K562 (cell line): ENCODE data around the gene LMX1B. TPM values are rescaled to one million over a fixed set of nuclear protein-coding genes. Genes with fewer than 3 reads are reported as not detected.

ENCODE experiments used
- ATAC-seq: fragments of 200-7000 bp; cut with Tn5 transposase; 3 replicates; pipeline ENCODE4 v1.9.1; 2020; ENCODE audit warnings: moderate library complexity
- BruUV-seq: library from RNA; stranded (reverse); fragments of 400-500 nt; replicated peaks from 2 replicates; lab custom pipeline; 2021; lab: Mats Ljungman, UMichigan
- CTCF ChIA-PET: fragments of 300-600 bp; formaldehyde crosslinking; extraction: SDS; loops from one replicate; lab custom pipeline; 2021; ENCODE audit warnings: low intra/inter-chr PET ratio; lab: Yijun Ruan, JAX
- POLR2A ChIA-PET: fragments of 300-600, 350-650 bp; sonication (Branson Sonifier 250); formaldehyde crosslinking; extraction: SDS; loops from one replicate; lab custom pipeline; 2021; ENCODE audit warnings: antibody characterized with exemption, inconsistent platforms; lab: Yijun Ruan, JAX
- DNase-seq, 4 experiments: peaks; one replicate each; pipeline versions ENCODE4 v3.0.0 to v3.0.0-alpha.2; 2011 to 2018; ENCODE audit warnings: low spot score in 3 of 4, mixed read lengths in 3 of 4; ENCODE audit errors: extremely low read depth in 1 of 4
- FAIRE-seq: peaks from 2 replicates; lab custom pipeline; 2011; peaks lifted over from hg19 to GRCh38; lab: Jason Lieb, UNC
- H2AFZ ChIP-seq: 2 replicates; pipeline ENCODE4 v1.6.0; 2011; ENCODE audit warnings: low read depth, low read length, control low read depth, inconsistent platforms
- H3K27ac ChIP-seq: fragments of 200-600 bp; 3 replicates; pipeline ENCODE4 v1.8.0; 2011; ENCODE audit warnings: low read depth, mild to moderate bottlenecking, control low read depth, inconsistent platforms, low read length, moderate library complexity, mixed read lengths; ENCODE audit errors: extremely low read depth
- H3K27me3 ChIP-seq, 2 experiments: fragments of 300-600 bp in 1 of 2; 2 replicates in 1 of 2; 3 replicates in 1 of 2; pipeline versions ENCODE4 v1.6.0 to v1.8.0; 2011; ENCODE audit warnings: inconsistent platforms in 2 of 2, low read length in 2 of 2, mild to moderate bottlenecking in 1 of 2, mixed read lengths in 1 of 2, moderate library complexity in 1 of 2; ENCODE audit not compliant: control insufficient read depth in 2 of 2, insufficient read depth in 2 of 2
- H3K36me3 ChIP-seq: fragments of 300-600 bp; 3 replicates; pipeline ENCODE4 v1.8.0; 2011; ENCODE audit warnings: mild to moderate bottlenecking, low read length, inconsistent platforms; ENCODE audit not compliant: control insufficient read depth, insufficient read depth
- H3K4me1 ChIP-seq, 2 experiments: fragments of 200-600 bp in 1 of 2; replicated peaks in 1 of 2; 2 replicates in 1 of 2; 3 replicates in 1 of 2; pipeline versions ENCODE4 v1.5.1 to v1.8.0; 2011; ENCODE audit warnings: inconsistent platforms in 2 of 2, low read length in 2 of 2, mild to moderate bottlenecking in 1 of 2, mixed read lengths in 1 of 2, moderate library complexity in 1 of 2; ENCODE audit not compliant: control insufficient read depth in 2 of 2, insufficient read depth in 2 of 2
- H3K4me2 ChIP-seq: 2 replicates; pipeline ENCODE4 v1.6.1; 2011; ENCODE audit warnings: low read length, control low read depth, inconsistent platforms, mixed read lengths; ENCODE audit not compliant: insufficient read depth
- H3K4me3 ChIP-seq: fragments of 200-600 bp; sonication (generic), shearing (Covaris generic); 2 replicates; pipeline ENCODE4 v1.5.1; 2016; ENCODE audit warnings: control low read depth, inconsistent platforms
- H3K79me2 ChIP-seq: fragments of 200-600 bp; 3 replicates; pipeline ENCODE4 v1.8.0; 2011; ENCODE audit warnings: low read length, inconsistent platforms; ENCODE audit not compliant: control insufficient read depth, insufficient read depth
- H3K9ac ChIP-seq, 2 experiments: 2 replicates each; pipeline versions ENCODE4 v1.6.0 to v1.6.1; 2011; ENCODE audit warnings: low read depth in 2 of 2, low read length in 2 of 2, control low read depth in 1 of 2, inconsistent platforms in 1 of 2, mild to moderate bottlenecking in 1 of 2, mixed read lengths in 1 of 2; ENCODE audit not compliant: insufficient read depth in 1 of 2
- H3K9me1 ChIP-seq: one replicate; pipeline ENCODE4 v1.6.0; 2011; ENCODE audit warnings: inconsistent platforms, mild to moderate bottlenecking, low read length, moderate library complexity; ENCODE audit not compliant: control insufficient read depth, insufficient read depth
- H3K9me3 ChIP-seq: replicated peaks from 2 replicates; pipeline ENCODE4 v1.5.1; 2011; ENCODE audit warnings: low read depth, low read length, inconsistent platforms; ENCODE audit not compliant: control insufficient read depth, insufficient read depth
- H4K20me1 ChIP-seq: replicated peaks from 2 replicates; pipeline ENCODE4 v1.6.1; 2011; ENCODE audit warnings: low read length, inconsistent platforms, mixed read lengths; ENCODE audit not compliant: control insufficient read depth, insufficient read depth
- ZNF696 ChIP-seq: fragments of 250-450 bp; sonication (Bioruptor Pico); conservative IDR thresholded peaks from 2 replicates; pipeline ENCODE4 v1.4.0; 2020; ENCODE audit warnings: mild to moderate bottlenecking, moderate library complexity
- WGBS: fragments of 100-300 bp; shearing (Covaris generic); methylation state at CpG from one replicate; pipeline ENCODE4 v1.1.6; 2016; ENCODE audit warnings: low coverage, mixed read lengths; ENCODE audit not compliant: insufficient coverage; ENCODE audit errors: missing lambda C conversion rate; 5-methylcytosine and 5-hydroxymethylcytosine counted together
- in situ Hi-C: fragments of 300-500 bp; cut with MboI; formaldehyde crosslinking; loops from 4 replicates; pipeline ENCODE4 v1.15.0; 2018; ENCODE audit warnings: inconsistent platforms, mixed read lengths
- intact Hi-C: fragments of 100-400 bp; cut with micrococcal nuclease; formaldehyde crosslinking; loops from 2 replicates; pipeline ENCODE4 v1.14.2; 2022
- polyA plus RNA-seq, 8 experiments: library from polyadenylated mRNA; depleted of rRNA in 4 of 8; stranded (reverse) in 5 of 8; unstranded in 3 of 8; fragments of >200 nt; fragmentation: Nextera tagmentation in 2 of 8; fragmentation: Illumina TruSeq in 1 of 8; extraction: Ambion mirVana in 2 of 8; extraction: Trizol in 1 of 8; gene quantifications; 2 replicates each; pipeline versions ENCODE4 v1.2.1 to v1.2.3, GENCODE V29; 2011 to 2014; ENCODE audit warnings: inconsistent platforms in 1 of 8, missing spikeins in 1 of 8
- total RNA-seq, 7 experiments: library from RNA; depleted of rRNA in 6 of 7; stranded (reverse); fragments of >200 nt in 6 of 7; fragmentation: Illumina TruSeq in 2 of 7; extraction: Trizol in 2 of 7; gene quantifications; 2 replicates each; pipeline versions ENCODE4 v1.2.1 to v1.2.3, GENCODE V29; 2011 to 2021; ENCODE audit warnings: low replicate concordance in 1 of 7
- TF ChIP-seq, protein P1 (sequence below): fragments of 200-800 bp; sonication (Bioruptor generic); IDR thresholded peaks from 2 replicates; pipeline ENCODE4 v1.6.1; 2017; ENCODE audit warnings: missing genetic modification characterization, missing compliant biosample characterization
- TF ChIP-seq, protein P2 (sequence below), 3 experiments: fragments of 200-800 bp in 1 of 3; sonication (Bioruptor generic) in 1 of 3; sonication (generic) in 1 of 3; formaldehyde crosslinking in 1 of 3; IDR thresholded peaks; 2 replicates each; pipeline versions ENCODE4 v1.6.1 to v1.8.0; 2016 to 2022; ENCODE audit warnings: mild to moderate bottlenecking in 2 of 3, missing compliant biosample characterization in 2 of 3, missing genetic modification characterization in 2 of 3, missing genetic modification reagents in 1 of 3

LMX1B gene
- total and polyA plus RNA-seq, 9 of the 15 experiments (the other 6 are each of a cell fraction or from before 2014, with no cell fraction given) = not detected

DNA sequence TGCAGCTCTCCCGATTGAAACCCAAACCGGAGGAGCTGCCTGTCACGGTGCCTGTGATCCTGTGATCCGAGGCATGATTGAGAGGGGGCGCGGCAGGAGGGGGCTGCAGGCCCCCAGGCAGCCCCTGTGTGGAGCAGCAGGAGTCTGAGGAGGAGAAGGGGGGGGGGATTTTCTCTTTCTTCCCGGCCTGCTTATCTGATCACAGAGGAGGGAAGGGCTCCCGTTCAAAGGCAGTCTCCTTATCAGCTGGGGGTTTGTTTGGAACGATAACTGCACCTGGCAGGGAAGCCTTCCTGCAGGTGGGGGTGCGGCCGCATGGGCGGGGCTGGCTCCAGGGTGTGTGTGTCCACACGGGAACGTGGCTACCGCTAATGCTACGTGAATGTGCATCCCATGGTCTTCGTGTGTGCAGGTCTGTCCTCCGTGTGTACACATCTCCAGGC lies 38.4 kb downstream of the LMX1B start:
- H3K27ac ChIP-seq = no peak overlapping the region
- no TSS peak for BruUV-seq
- ChIA-PET POLR2A (interaction anchor here (0.8 kb wide), 1 partner anchor 23 kb away, joined by 4 read pairs; no protein-coding TSS in a partner anchor), CTCF (no interaction called here)
- no peaks in the 10 kb centered on the region for H3K36me3 ChIP-seq
- TF ChIP-seq, protein P1, sequence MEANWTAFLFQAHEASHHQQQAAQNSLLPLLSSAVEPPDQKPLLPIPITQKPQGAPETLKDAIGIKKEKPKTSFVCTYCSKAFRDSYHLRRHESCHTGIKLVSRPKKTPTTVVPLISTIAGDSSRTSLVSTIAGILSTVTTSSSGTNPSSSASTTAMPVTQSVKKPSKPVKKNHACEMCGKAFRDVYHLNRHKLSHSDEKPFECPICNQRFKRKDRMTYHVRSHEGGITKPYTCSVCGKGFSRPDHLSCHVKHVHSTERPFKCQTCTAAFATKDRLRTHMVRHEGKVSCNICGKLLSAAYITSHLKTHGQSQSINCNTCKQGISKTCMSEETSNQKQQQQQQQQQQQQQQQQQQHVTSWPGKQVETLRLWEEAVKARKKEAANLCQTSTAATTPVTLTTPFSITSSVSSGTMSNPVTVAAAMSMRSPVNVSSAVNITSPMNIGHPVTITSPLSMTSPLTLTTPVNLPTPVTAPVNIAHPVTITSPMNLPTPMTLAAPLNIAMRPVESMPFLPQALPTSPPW (CRISPR knock-in tag) = peak; percentile 29; the same call in 1 of the 2 replicates
- TF ChIP-seq, protein P2, sequence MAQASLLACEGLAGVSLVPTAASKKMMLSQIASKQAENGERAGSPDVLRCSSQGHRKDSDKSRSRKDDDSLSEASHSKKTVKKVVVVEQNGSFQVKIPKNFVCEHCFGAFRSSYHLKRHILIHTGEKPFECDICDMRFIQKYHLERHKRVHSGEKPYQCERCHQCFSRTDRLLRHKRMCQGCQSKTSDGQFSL (CRISPR knock-in tag; IDR thresholded peaks at IDR 0.05) = no peak
- TF ChIP-seq, protein P2 (tag; IDR thresholded peaks at IDR 0.05) = peak in 1 of 2 experiments; percentile 49; a peak in 1 of 4 replicates
- TF ChIP-seq ZNF696 (CRISPR knock-in tag) = no peak
- H4K20me1 ChIP-seq = peaks cover 3% of the 10 kb centered on the region; the same call in 1 of the 2 replicates
- intact Hi-C loops (no loop called here), in situ Hi-C loops (no loop called here)
- H3K4me1 ChIP-seq = peaks cover 0 to 9% of the 10 kb centered on the region in 2 experiments; a peak in 2 of 5 replicates
- no peaks in the 10 kb centered on the region for H3K79me2 ChIP-seq
- peaks cover 0 to 57% of the 10 kb centered on the region in 2 experiments; a peak in 4 of 5 replicates for H3K27me3 ChIP-seq
- H3K4me3 ChIP-seq = no peak overlapping the region
- 2% methylated on average over 14 of the region's 18 CpGs for WGBS
- DNase-seq (peak in 2 of 4 experiments; percentile 36 to 39), ATAC-seq (no peak), FAIRE-seq (no peak)
- no peak overlapping the region for H3K4me2 ChIP-seq
- no peaks in the 10 kb centered on the region for H3K9me3 ChIP-seq
- no peaks in the 10 kb centered on the region for H3K9me1 ChIP-seq
- no peak overlapping the region for H2AFZ ChIP-seq
- no peak overlapping the region; a peak in 1 of 4 replicates for H3K9ac ChIP-seq
